Nephron (organoid): Measurements from ENCODE around the gene PAX9.

ENCODE experiments used
- H3K27ac Mint-ChIP-seq, 3 experiments: 2 replicates each; pipeline ENCODE4 v1.8.0; 2020; ENCODE audit warnings: mixed read lengths in 3 of 3, mild to moderate bottlenecking in 2 of 3, moderate library complexity in 1 of 3
- H3K27me3 Mint-ChIP-seq: 2 replicates; pipeline ENCODE4 v1.8.0; 2021; ENCODE audit warnings: low read depth, mild to moderate bottlenecking, moderate library complexity, mixed read lengths
- H3K36me3 Mint-ChIP-seq: 2 replicates; pipeline ENCODE4 v1.8.0; 2020; ENCODE audit warnings: low read depth, mixed read lengths
- H3K4me1 Mint-ChIP-seq: 2 replicates; pipeline ENCODE4 v1.8.0; 2020; ENCODE audit warnings: mixed read lengths
- H3K4me3 Mint-ChIP-seq, 3 experiments: 2 replicates each; pipeline ENCODE4 v1.8.0; 2020; ENCODE audit warnings: mild to moderate bottlenecking in 3 of 3, mixed read lengths in 3 of 3, moderate library complexity in 2 of 3
- H3K9me3 Mint-ChIP-seq: 2 replicates; pipeline ENCODE4 v1.8.0; 2020; ENCODE audit warnings: mixed read lengths
- CTCF ChIP-seq, 3 experiments: fragments of 200-600 bp; sonication (generic); IDR thresholded peaks; one replicate each; pipeline ENCODE4 v1.5.0; 2021; ENCODE audit warnings: antibody characterized with exemption in 3 of 3; ENCODE audit not compliant: unreplicated experiment in 3 of 3

PAX9 gene

GRCh38 chr14:36662258-36662542 lies 540 bp downstream of the PAX9 start:
- H3K4me1 Mint-ChIP-seq = peaks cover 45% of the 10 kb centered on the region
- TF ChIP-seq CTCF (IDR thresholded peaks at IDR 0.05; ENCODE audit: unreplicated experiment in 3 of 3) = no peak
- H3K4me3 Mint-ChIP-seq = peak overlapping the region; percentile 84 to 86 (median 85)
- H3K27ac Mint-ChIP-seq = peak overlapping the region in 1 of 3 experiments; percentile 23
- peaks cover 2% of the 10 kb centered on the region for H3K9me3 Mint-ChIP-seq
- peaks cover 99% of the 10 kb centered on the region for H3K27me3 Mint-ChIP-seq
- no peaks in the 10 kb centered on the region for H3K36me3 Mint-ChIP-seq

- Mint-ChIP-seq H3K36me3 (no peaks in the 10 kb centered on the region), H3K9me3 (peaks cover 2% of the 10 kb centered on the region), H3K4me3 (peak overlapping the region; percentile 84 to 86 (median 85)), H3K27ac (peak overlapping the region in 1 of 3 experiments; percentile 23), H3K27me3 (peaks cover 99% of the 10 kb centered on the region), H3K4me1 (peaks cover 42% of the 10 kb centered on the region)
- peak in 1 of 3 experiments; percentile 13 for TF ChIP-seq CTCF (IDR thresholded peaks at IDR 0.05; ENCODE audit: unreplicated experiment in 3 of 3)
Observed at GRCh38 chr14:36662543-36663403, 1.1 kb downstream of the PAX9 start.

- Mint-ChIP-seq H3K4me1 (peaks cover 42% of the 10 kb centered on the region), H3K27ac (peak overlapping the region in 1 of 3 experiments; percentile 3), H3K36me3 (no peaks in the 10 kb centered on the region), H3K9me3 (peaks cover 2% of the 10 kb centered on the region), H3K27me3 (peaks cover 98% of the 10 kb centered on the region), H3K4me3 (peak overlapping the region; percentile 77 to 86 (median 84))
- TF ChIP-seq CTCF (IDR thresholded peaks at IDR 0.05; ENCODE audit: unreplicated experiment in 3 of 3) = no peak
Observed at GRCh38 chr14:36663404-36664321, 2.0 kb downstream of the PAX9 start.

GRCh38 chr14:36664322-36665193 lies 2.9 kb downstream of the PAX9 start:
- no peak for TF ChIP-seq CTCF (IDR thresholded peaks at IDR 0.05; ENCODE audit: unreplicated experiment in 3 of 3)
- peaks cover 2% of the 10 kb centered on the region for H3K9me3 Mint-ChIP-seq
- H3K36me3 Mint-ChIP-seq = no peaks in the 10 kb centered on the region
- peak overlapping the region; percentile 77 to 86 (median 84) for H3K4me3 Mint-ChIP-seq
- H3K4me1 Mint-ChIP-seq = peaks cover 35% of the 10 kb centered on the region
- H3K27ac Mint-ChIP-seq = no peak overlapping the region
- H3K27me3 Mint-ChIP-seq = peaks cover 96% of the 10 kb centered on the region

GRCh38 chr14:36665887-36666415 lies 4.3 kb downstream of the PAX9 start:
- Mint-ChIP-seq H3K4me1 (peaks cover 30% of the 10 kb centered on the region), H3K9me3 (peaks cover 2% of the 10 kb centered on the region), H3K36me3 (no peaks in the 10 kb centered on the region), H3K4me3 (peak overlapping the region in 1 of 3 experiments; percentile 86), H3K27ac (no peak overlapping the region), H3K27me3 (peaks cover 95% of the 10 kb centered on the region)
- no peak for TF ChIP-seq CTCF (IDR thresholded peaks at IDR 0.05; ENCODE audit: unreplicated experiment in 3 of 3)
